Tibial artery (tissue), 4 donors: ENCODE data around the gene ZNF804B.

Source experiments
- DNase-seq, 2 donors: peaks; one replicate each; pipeline ENCODE4 v3.0.0-alpha.2; 2019
- H3K27ac ChIP-seq, 2 donors: fragments of 200-600 bp; sonication (generic) in 1 of 2; 1 replicate in 1 of 2; 2 replicates in 1 of 2; pipeline ENCODE4 v1.5.1; 2018 to 2019; ENCODE audit warnings: mild to moderate bottlenecking in 1 of 2
- H3K27me3 ChIP-seq, 2 donors: fragments of 200-600 bp; sonication (generic) in 1 of 2; one replicate each; pipeline versions ENCODE4 v1.5.1 to v1.6.0; 2016 to 2019
- H3K36me3 ChIP-seq, 3 donors: fragments of 200-600 bp; sonication (generic) in 2 of 3; one replicate each; pipeline ENCODE4 v1.5.1; 2016 to 2019; ENCODE audit warnings: mild to moderate bottlenecking in 2 of 3
- H3K4me1 ChIP-seq, 4 donors: fragments of 200-600 bp; sonication (generic) in 2 of 4; 1 replicate in 3 of 4; 2 replicates in 1 of 4; pipeline ENCODE4 v1.5.1; 2016 to 2019
- H3K4me3 ChIP-seq, 2 donors: fragments of 200-600 bp; sonication (generic) in 1 of 2; 1 replicate in 1 of 2; 2 replicates in 1 of 2; pipeline ENCODE4 v1.5.1; 2018 to 2019; ENCODE audit warnings: mild to moderate bottlenecking in 2 of 2
- H3K9me3 ChIP-seq, 3 donors: fragments of 200-600 bp; sonication (generic) in 1 of 3; one replicate each; pipeline ENCODE4 v1.5.1; 2016 to 2019
- intact Hi-C: fragments of 100-400 bp; cut with DNase I; formaldehyde crosslinking; loops from one replicate; pipeline ENCODE4 v1.15.0; 2023; ENCODE audit warnings: low total_unique reads
- TF ChIP-seq, protein P1 (sequence below), 2 experiments: fragments of 200-600 bp in 1 of 2; fragments of 450-650 bp in 1 of 2; IDR thresholded peaks; one replicate each; pipeline ENCODE4 v1.5.1; 2017 to 2019; ENCODE audit warnings: antibody characterized with exemption in 2 of 2, mild to moderate bottlenecking in 1 of 2, moderate library complexity in 1 of 2

Gene ZNF804B

GRCh38 chr7:88835147-88835728 lies 75.7 kb downstream of the ZNF804B start:
- TF ChIP-seq, protein P1, sequence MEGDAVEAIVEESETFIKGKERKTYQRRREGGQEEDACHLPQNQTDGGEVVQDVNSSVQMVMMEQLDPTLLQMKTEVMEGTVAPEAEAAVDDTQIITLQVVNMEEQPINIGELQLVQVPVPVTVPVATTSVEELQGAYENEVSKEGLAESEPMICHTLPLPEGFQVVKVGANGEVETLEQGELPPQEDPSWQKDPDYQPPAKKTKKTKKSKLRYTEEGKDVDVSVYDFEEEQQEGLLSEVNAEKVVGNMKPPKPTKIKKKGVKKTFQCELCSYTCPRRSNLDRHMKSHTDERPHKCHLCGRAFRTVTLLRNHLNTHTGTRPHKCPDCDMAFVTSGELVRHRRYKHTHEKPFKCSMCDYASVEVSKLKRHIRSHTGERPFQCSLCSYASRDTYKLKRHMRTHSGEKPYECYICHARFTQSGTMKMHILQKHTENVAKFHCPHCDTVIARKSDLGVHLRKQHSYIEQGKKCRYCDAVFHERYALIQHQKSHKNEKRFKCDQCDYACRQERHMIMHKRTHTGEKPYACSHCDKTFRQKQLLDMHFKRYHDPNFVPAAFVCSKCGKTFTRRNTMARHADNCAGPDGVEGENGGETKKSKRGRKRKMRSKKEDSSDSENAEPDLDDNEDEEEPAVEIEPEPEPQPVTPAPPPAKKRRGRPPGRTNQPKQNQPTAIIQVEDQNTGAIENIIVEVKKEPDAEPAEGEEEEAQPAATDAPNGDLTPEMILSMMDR (IDR thresholded peaks at IDR 0.05), result no peak
- intact Hi-C loops, result no loop called here
- no peaks in the 10 kb centered on the region for H3K27me3 ChIP-seq
- no peak overlapping the region for H3K27ac ChIP-seq
- DNase-seq, result no peak
- no peak overlapping the region for H3K4me3 ChIP-seq
- no peaks in the 10 kb centered on the region for H3K9me3 ChIP-seq
- H3K36me3 ChIP-seq, result no peaks in the 10 kb centered on the region
- H3K4me1 ChIP-seq, result no peaks in the 10 kb centered on the region

DNA sequence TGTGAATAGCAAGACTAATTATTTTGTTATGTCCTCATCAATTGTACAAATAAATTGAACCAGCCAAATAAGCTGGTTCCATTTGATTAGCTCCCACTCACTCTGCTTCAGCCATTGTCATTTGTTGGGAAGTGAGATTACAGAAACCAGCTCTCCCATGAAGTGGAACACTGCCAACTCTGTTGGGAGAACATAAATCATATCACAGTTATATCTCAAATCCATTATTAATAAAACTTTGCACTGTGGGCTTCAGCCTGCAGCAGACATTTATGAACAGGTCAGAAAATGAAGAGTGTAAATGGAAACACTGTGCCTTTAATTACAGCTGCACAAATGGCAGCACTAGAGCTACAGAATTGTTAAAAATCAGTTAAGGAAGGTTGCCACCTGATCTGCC lies 82.7 kb downstream of the ZNF804B start:
- DNase-seq, result no peak
- Histone ChIP-seq H3K4me3 (no peak overlapping the region), H3K27me3 (no peaks in the 10 kb centered on the region), H3K36me3 (no peaks in the 10 kb centered on the region), H3K4me1 (no peaks in the 10 kb centered on the region), H3K27ac (no peak overlapping the region), H3K9me3 (no peaks in the 10 kb centered on the region)
- TF ChIP-seq, protein P1 (IDR thresholded peaks at IDR 0.05), result no peak
- intact Hi-C loops, result no loop called here

- intact Hi-C loops, result no loop called here
- TF ChIP-seq, protein P1 (IDR thresholded peaks at IDR 0.05), result no peak
- Histone ChIP-seq H3K9me3 (no peaks in the 10 kb centered on the region), H3K27me3 (no peaks in the 10 kb centered on the region), H3K36me3 (no peaks in the 10 kb centered on the region), H3K4me1 (no peaks in the 10 kb centered on the region), H3K4me3 (no peak overlapping the region), H3K27ac (no peak overlapping the region)
- DNase-seq, result no peak
Measured at GRCh38 chr7:88845091-88845490, 85.6 kb downstream of the ZNF804B start.

GRCh38 chr7:88851220-88851619 lies 91.7 kb downstream of the ZNF804B start:
- TF ChIP-seq, protein P1 (IDR thresholded peaks at IDR 0.05), result no peak
- no peak for DNase-seq
- no peak overlapping the region for H3K4me3 ChIP-seq
- no peaks in the 10 kb centered on the region for H3K27me3 ChIP-seq
- no peaks in the 10 kb centered on the region for H3K9me3 ChIP-seq
- no peaks in the 10 kb centered on the region for H3K36me3 ChIP-seq
- intact Hi-C loops, result no loop called here
- H3K27ac ChIP-seq, result no peak overlapping the region
- no peaks in the 10 kb centered on the region for H3K4me1 ChIP-seq

DNA sequence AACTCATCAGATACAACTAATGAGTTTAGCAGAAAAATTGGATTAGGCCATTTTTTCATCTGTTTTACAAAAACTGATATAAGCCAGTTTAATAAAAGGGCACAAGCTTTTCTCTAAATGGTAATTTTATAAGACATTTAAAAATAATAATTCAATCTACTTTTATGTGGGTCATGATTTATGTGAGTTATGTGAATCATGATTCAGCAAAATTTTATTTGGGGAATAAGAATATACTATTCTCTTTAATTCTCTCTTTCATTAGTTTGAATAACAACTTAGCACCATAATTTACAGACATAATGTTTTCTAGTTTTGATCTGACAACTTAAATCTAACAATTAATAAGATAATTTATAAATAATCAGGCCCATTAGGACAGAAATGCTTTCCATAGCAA lies 99.8 kb downstream of the ZNF804B start:
- H3K9me3 ChIP-seq, result no peaks in the 10 kb centered on the region
- H3K4me1 ChIP-seq, result no peaks in the 10 kb centered on the region
- H3K27ac ChIP-seq, result no peak overlapping the region
- TF ChIP-seq, protein P1 (IDR thresholded peaks at IDR 0.05), result no peak
- no peaks in the 10 kb centered on the region for H3K27me3 ChIP-seq
- H3K36me3 ChIP-seq, result no peaks in the 10 kb centered on the region
- DNase-seq, result no peak
- intact Hi-C loops, result no loop called here
- H3K4me3 ChIP-seq, result no peak overlapping the region
